Heart left ventricle (tissue), 13 donors: ENCODE measurements around the gene MYO5C.

Source experiments
- POLR2A ChIP-seq, 2 donors: fragments of 450-650 bp; IDR thresholded peaks; one replicate each; pipeline ENCODE4 v1.6.1; 2017; ENCODE audit warnings: antibody characterized with exemption in 2 of 2, mild to moderate bottlenecking in 2 of 2, moderate library complexity in 2 of 2
- TF ChIP-seq, protein P1 (sequence below), 12 donors: fragments of 200-600 bp; sonication (generic) in 4 of 12; IDR thresholded peaks; one replicate each; pipeline versions ENCODE4 v1.5.0 to v1.8.0; 2018 to 2022; ENCODE audit warnings: antibody characterized with exemption in 12 of 12, mild to moderate bottlenecking in 5 of 12
- donor health status: ischemic (EF 13 %, LVEDD 7.1; RV severe dilation, severe dysfunction).
- donor health status: DM: no; HTN: yes; CAD: no.
- donor health status: DM: no; HTN: no; CAD: no.
- donor health status: ischemic (EF 25% LVEDD 6.9; RV normal size, moderate dysfunction).
- donor health status: ischemic (EF 25% LVEDD 5.7; RV mildly dilated, moderate dysfunction).
- donor health status: ischemic (EF 35%, LVEDD 5.7; RV mildly dilated, moderate dysfunction).
- donor health status: nonischemic (EF 11% LVEDD 7.7; RV severe dilation, severe dysfunction).
- donor health status: DM: yes; HTN: yes; CAD: no.
- donor health status: PGD.
- donor health status: ischemic (EF 29% LVEDD 5.4; RV normal size, mild dysfunction).
- donor health status: nonischemic (EF 23%, LVEDD 6.1; RV moderate dilation, normal function).

DNA sequence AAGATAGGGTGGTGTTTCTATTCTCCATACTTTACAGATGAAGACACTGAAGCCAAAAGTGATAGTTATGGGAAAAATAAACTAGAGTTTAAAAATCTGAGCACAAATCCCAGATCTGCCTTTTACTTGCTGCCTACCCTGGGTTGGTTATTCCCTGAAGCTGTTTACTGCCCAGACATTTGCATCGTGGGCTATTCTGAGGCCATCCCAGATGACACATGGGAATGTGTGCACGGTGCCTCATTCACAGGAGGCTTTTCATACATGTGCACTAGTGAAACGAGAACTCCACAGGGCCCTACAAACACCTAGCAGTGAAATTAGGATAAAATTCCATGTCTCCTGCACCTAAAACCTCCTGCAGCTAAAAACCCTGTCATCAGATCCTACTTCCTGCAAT lies 17.5 kb downstream of the MYO5C start:
- TF ChIP-seq, protein P1, sequence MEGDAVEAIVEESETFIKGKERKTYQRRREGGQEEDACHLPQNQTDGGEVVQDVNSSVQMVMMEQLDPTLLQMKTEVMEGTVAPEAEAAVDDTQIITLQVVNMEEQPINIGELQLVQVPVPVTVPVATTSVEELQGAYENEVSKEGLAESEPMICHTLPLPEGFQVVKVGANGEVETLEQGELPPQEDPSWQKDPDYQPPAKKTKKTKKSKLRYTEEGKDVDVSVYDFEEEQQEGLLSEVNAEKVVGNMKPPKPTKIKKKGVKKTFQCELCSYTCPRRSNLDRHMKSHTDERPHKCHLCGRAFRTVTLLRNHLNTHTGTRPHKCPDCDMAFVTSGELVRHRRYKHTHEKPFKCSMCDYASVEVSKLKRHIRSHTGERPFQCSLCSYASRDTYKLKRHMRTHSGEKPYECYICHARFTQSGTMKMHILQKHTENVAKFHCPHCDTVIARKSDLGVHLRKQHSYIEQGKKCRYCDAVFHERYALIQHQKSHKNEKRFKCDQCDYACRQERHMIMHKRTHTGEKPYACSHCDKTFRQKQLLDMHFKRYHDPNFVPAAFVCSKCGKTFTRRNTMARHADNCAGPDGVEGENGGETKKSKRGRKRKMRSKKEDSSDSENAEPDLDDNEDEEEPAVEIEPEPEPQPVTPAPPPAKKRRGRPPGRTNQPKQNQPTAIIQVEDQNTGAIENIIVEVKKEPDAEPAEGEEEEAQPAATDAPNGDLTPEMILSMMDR (IDR thresholded peaks at IDR 0.05) = no peak
- TF ChIP-seq POLR2A (IDR thresholded peaks at IDR 0.05) = no peak
